Measurements from ENCODE around the gene SNX7. TPM values are rescaled to one million over a fixed set of nuclear protein-coding genes. Genes with fewer than 3 reads are reported as not detected.

Gene SNX7
- total and polyA plus RNA-seq, 4 donors: 29.3 to 61.7 (median 35.4) TPM

- intact Hi-C loops (cut with DNase I): no loop called here
- peaks cover 0 to 2% of the 10 kb centered on the region in 2 donors for H3K4me1 ChIP-seq (ENCODE audit: control insufficient read depth in 1 of 2, insufficient read depth in 2 of 2, low read length in 2 of 2)
- H3K36me3 ChIP-seq (ENCODE audit: control insufficient read depth in 1 of 2, insufficient read depth in 2 of 2, low read length in 1 of 2): no peaks in the 10 kb centered on the region
- no peaks in the 10 kb centered on the region for H3K27me3 ChIP-seq (ENCODE audit: control insufficient read depth in 1 of 2, insufficient read depth in 2 of 2, low read length in 1 of 2)
- no peak for ATAC-seq (ENCODE audit: low FRiP score)
- 94 to 96% methylated on average over 4 of the region's 4 CpGs for WGBS, 2 donors
- H3K9me3 ChIP-seq (ENCODE audit: control insufficient read depth, low read length): no peaks in the 10 kb centered on the region
- DNase-seq: no peak
- H3K27ac ChIP-seq (ENCODE audit: low read depth in 1 of 2, low read length in 2 of 2): no peak overlapping the region
- no peak overlapping the region for H3K4me3 ChIP-seq (ENCODE audit: low read length in 2 of 2)
These were observed 104.7 kb downstream of the SNX7 start for GRCh38 chr1:98766255-98766654.

GRCh38 chr1:98769162-98769561 lies 107.6 kb downstream of the SNX7 start:
- no peaks in the 10 kb centered on the region for H3K9me3 ChIP-seq (ENCODE audit: control insufficient read depth, low read length)
- DNase-seq: no peak

GRCh38 chr1:98781906-98782305 lies 120.4 kb downstream of the SNX7 start:
- no peaks in the 10 kb centered on the region for H3K4me1 ChIP-seq (ENCODE audit: control insufficient read depth in 1 of 2, insufficient read depth in 2 of 2, low read length in 2 of 2)
- WGBS, 2 donors: 71 to 84% methylated on average over 2 of the region's 2 CpGs
- no peak for ATAC-seq (ENCODE audit: low FRiP score)
- H3K4me3 ChIP-seq (ENCODE audit: low read length in 2 of 2): no peak overlapping the region
- no peaks in the 10 kb centered on the region for H3K9me3 ChIP-seq (ENCODE audit: control insufficient read depth, low read length)
- H3K27ac ChIP-seq (ENCODE audit: low read depth in 1 of 2, low read length in 2 of 2): no peak overlapping the region
- H3K36me3 ChIP-seq (ENCODE audit: control insufficient read depth in 1 of 2, insufficient read depth in 2 of 2, low read length in 1 of 2): no peaks in the 10 kb centered on the region
- intact Hi-C loops (cut with DNase I): no loop called here
- H3K27me3 ChIP-seq (ENCODE audit: control insufficient read depth in 1 of 2, insufficient read depth in 2 of 2, low read length in 1 of 2): no peaks in the 10 kb centered on the region
- DNase-seq: no peak

More at GRCh38 chr1:98769162-98769561, 107.6 kb downstream of the SNX7 start:
- intact Hi-C loops (cut with DNase I): no loop called here
- Histone ChIP-seq H3K36me3 (ENCODE audit: control insufficient read depth in 1 of 2, insufficient read depth in 2 of 2, low read length in 1 of 2) (no peaks in the 10 kb centered on the region), H3K27me3 (ENCODE audit: control insufficient read depth in 1 of 2, insufficient read depth in 2 of 2, low read length in 1 of 2) (no peaks in the 10 kb centered on the region), H3K27ac (ENCODE audit: low read depth in 1 of 2, low read length in 2 of 2) (no peak overlapping the region), H3K4me3 (ENCODE audit: low read length in 2 of 2) (no peak overlapping the region), H3K4me1 (ENCODE audit: control insufficient read depth in 1 of 2, insufficient read depth in 2 of 2, low read length in 2 of 2) (no peaks in the 10 kb centered on the region)
- ATAC-seq (ENCODE audit: low FRiP score): no peak
- 43% methylated on average over 3 of the region's 3 CpGs for WGBS, 2 donors

- H3K9me3 ChIP-seq (ENCODE audit: control insufficient read depth, low read length): no peaks in the 10 kb centered on the region
- intact Hi-C loops (cut with DNase I): no loop called here
- H3K27me3 ChIP-seq (ENCODE audit: control insufficient read depth in 1 of 2, insufficient read depth in 2 of 2, low read length in 1 of 2): no peaks in the 10 kb centered on the region
- DNase-seq (no peak), ATAC-seq (ENCODE audit: low FRiP score) (no peak)
- H3K36me3 ChIP-seq (ENCODE audit: control insufficient read depth in 1 of 2, insufficient read depth in 2 of 2, low read length in 1 of 2): no peaks in the 10 kb centered on the region
- no peaks in the 10 kb centered on the region for H3K4me1 ChIP-seq (ENCODE audit: control insufficient read depth in 1 of 2, insufficient read depth in 2 of 2, low read length in 2 of 2)
- H3K4me3 ChIP-seq (ENCODE audit: low read length in 2 of 2): no peak overlapping the region
- WGBS, 2 donors: 81 to 93% methylated on average over 6 of the region's 6 CpGs
- no peak overlapping the region for H3K27ac ChIP-seq (ENCODE audit: low read depth in 1 of 2, low read length in 2 of 2)
These were observed 122.3 kb downstream of the SNX7 start for GRCh38 chr1:98783821-98784220.

- WGBS, 2 donors: 61 to 72% methylated on average over 6 of the region's 6 CpGs
- Histone ChIP-seq H3K27ac (ENCODE audit: low read depth in 1 of 2, low read length in 2 of 2) (no peak overlapping the region), H3K27me3 (ENCODE audit: control insufficient read depth in 1 of 2, insufficient read depth in 2 of 2, low read length in 1 of 2) (no peaks in the 10 kb centered on the region), H3K9me3 (ENCODE audit: control insufficient read depth, low read length) (no peaks in the 10 kb centered on the region), H3K4me3 (ENCODE audit: low read length in 2 of 2) (no peak overlapping the region), H3K4me1 (ENCODE audit: control insufficient read depth in 1 of 2, insufficient read depth in 2 of 2, low read length in 2 of 2) (no peaks in the 10 kb centered on the region), H3K36me3 (ENCODE audit: control insufficient read depth in 1 of 2, insufficient read depth in 2 of 2, low read length in 1 of 2) (no peaks in the 10 kb centered on the region)
- no peak for ATAC-seq (ENCODE audit: low FRiP score)
- no peak for DNase-seq
- intact Hi-C loops (cut with DNase I): no loop called here
These were observed 130.0 kb downstream of the SNX7 start for GRCh38 chr1:98791498-98791897.

GRCh38 chr1:98792123-98792522 lies 130.6 kb downstream of the SNX7 start:
- Histone ChIP-seq H3K4me1 (ENCODE audit: control insufficient read depth in 1 of 2, insufficient read depth in 2 of 2, low read length in 2 of 2) (no peaks in the 10 kb centered on the region), H3K9me3 (ENCODE audit: control insufficient read depth, low read length) (no peaks in the 10 kb centered on the region), H3K36me3 (ENCODE audit: control insufficient read depth in 1 of 2, insufficient read depth in 2 of 2, low read length in 1 of 2) (no peaks in the 10 kb centered on the region), H3K27me3 (ENCODE audit: control insufficient read depth in 1 of 2, insufficient read depth in 2 of 2, low read length in 1 of 2) (no peaks in the 10 kb centered on the region), H3K27ac (ENCODE audit: low read depth in 1 of 2, low read length in 2 of 2) (no peak overlapping the region), H3K4me3 (ENCODE audit: low read length in 2 of 2) (no peak overlapping the region)
- ATAC-seq (ENCODE audit: low FRiP score) (no peak), DNase-seq (no peak)
- intact Hi-C loops (cut with DNase I): no loop called here
- 5 to 6% methylated on average over 1 of the region's 1 CpG for WGBS, 2 donors

GRCh38 chr1:98793136-98793535 lies 131.6 kb downstream of the SNX7 start:
- no peak for ATAC-seq (ENCODE audit: low FRiP score)
- 70 to 72% methylated on average over 3 of the region's 3 CpGs for WGBS, 2 donors

GRCh38 chr1:98794196-98794886 lies 132.8 kb downstream of the SNX7 start:
- peak; percentile 55 for ATAC-seq (ENCODE audit: low FRiP score)
- DNase-seq: no peak
- Histone ChIP-seq H3K36me3 (ENCODE audit: control insufficient read depth in 1 of 2, insufficient read depth in 2 of 2, low read length in 1 of 2) (no peaks in the 10 kb centered on the region), H3K9me3 (ENCODE audit: control insufficient read depth, low read length) (no peaks in the 10 kb centered on the region), H3K27me3 (ENCODE audit: control insufficient read depth in 1 of 2, insufficient read depth in 2 of 2, low read length in 1 of 2) (no peaks in the 10 kb centered on the region), H3K4me1 (ENCODE audit: control insufficient read depth in 1 of 2, insufficient read depth in 2 of 2, low read length in 2 of 2) (no peaks in the 10 kb centered on the region), H3K27ac (ENCODE audit: low read depth in 1 of 2, low read length in 2 of 2) (no peak overlapping the region), H3K4me3 (ENCODE audit: low read length in 2 of 2) (no peak overlapping the region)
- intact Hi-C loops (cut with DNase I): no loop called here
- WGBS, 2 donors: 12 to 18% methylated on average over 3 of the region's 3 CpGs

More at GRCh38 chr1:98793136-98793535, 131.6 kb downstream of the SNX7 start:
- H3K4me1 ChIP-seq (ENCODE audit: control insufficient read depth in 1 of 2, insufficient read depth in 2 of 2, low read length in 2 of 2): no peaks in the 10 kb centered on the region
- no peak overlapping the region for H3K27ac ChIP-seq (ENCODE audit: low read depth in 1 of 2, low read length in 2 of 2)
- no peak overlapping the region for H3K4me3 ChIP-seq (ENCODE audit: low read length in 2 of 2)
- H3K27me3 ChIP-seq (ENCODE audit: control insufficient read depth in 1 of 2, insufficient read depth in 2 of 2, low read length in 1 of 2): no peaks in the 10 kb centered on the region
- no peaks in the 10 kb centered on the region for H3K36me3 ChIP-seq (ENCODE audit: control insufficient read depth in 1 of 2, insufficient read depth in 2 of 2, low read length in 1 of 2)
- no peak for DNase-seq
- no peaks in the 10 kb centered on the region for H3K9me3 ChIP-seq (ENCODE audit: control insufficient read depth, low read length)
- intact Hi-C loops (cut with DNase I): no loop called here

- Histone ChIP-seq H3K27me3 (ENCODE audit: control insufficient read depth in 1 of 2, insufficient read depth in 2 of 2, low read length in 1 of 2) (no peaks in the 10 kb centered on the region), H3K4me3 (ENCODE audit: low read length in 2 of 2) (no peak overlapping the region), H3K27ac (ENCODE audit: low read depth in 1 of 2, low read length in 2 of 2) (no peak overlapping the region), H3K36me3 (ENCODE audit: control insufficient read depth in 1 of 2, insufficient read depth in 2 of 2, low read length in 1 of 2) (no peaks in the 10 kb centered on the region), H3K4me1 (ENCODE audit: control insufficient read depth in 1 of 2, insufficient read depth in 2 of 2, low read length in 2 of 2) (no peaks in the 10 kb centered on the region), H3K9me3 (ENCODE audit: control insufficient read depth, low read length) (no peaks in the 10 kb centered on the region)
- intact Hi-C loops (cut with DNase I): no loop called here
- 69 to 73% methylated on average over 1 of the region's 1 CpG for WGBS, 2 donors
- ATAC-seq (ENCODE audit: low FRiP score): no peak
- no peak for DNase-seq
These were observed 134.5 kb downstream of the SNX7 start for GRCh38 chr1:98796049-98796448.

Measured in aorta (tissue), 5 donors.